ENCODE results near the gene C3orf80. TPM values are rescaled to one million over a fixed set of nuclear protein-coding genes. Genes with fewer than 3 reads are reported as not detected.
A peak's percentile ranks its signal among the peaks of the same experiment; 100 is the strongest.
"Not testable (repeated sequence)": the region's sequence is repeated elsewhere in the genome, so short reads cannot be mapped to it uniquely, and the experiment has no call there.

C3orf80 gene
- polyA plus RNA-seq, 2 of the 4 experiments (the other 2 are of a cell fraction) = 1.7 to 3.7 TPM

- H3K4me2 ChIP-seq = no peak overlapping the region
- no peak overlapping the region for H3K27ac ChIP-seq
- ATAC-seq (peak; percentile 25 to 70; a peak in 4 of 6 replicates), DNase-seq (ENCODE audit: low read depth in 1 of 2, low spot score in 1 of 2) (no peak), FAIRE-seq (no peak)
- WGBS (ENCODE audit: missing lambda C conversion rate) = 54% methylated on average over 8 of the region's 9 CpGs
- H3K4me3 ChIP-seq = no peak overlapping the region
- H3K9me3 ChIP-seq = no peaks in the 10 kb centered on the region
- no peaks in the 10 kb centered on the region for H3K4me1 ChIP-seq
- CTCF ChIA-PET = interaction anchor here (0.6 to 2.3 kb wide), 7 partner anchors 9 to 96 kb away, joined by 3 to 10 read pairs (median 3); partner anchors contain the start of gene C3orf80
- TF ChIP-seq NPAS2 (CRISPR knock-in tag; IDR thresholded peaks at IDR 0.05; ENCODE audit: borderline replicate concordance) (no peak), ZSCAN20 (CRISPR knock-in tag; IDR thresholded peaks at IDR 0.05) (no peak), HOXB13 (CRISPR knock-in tag; IDR thresholded peaks at IDR 0.05; ENCODE audit: low read depth) (no peak), PHF8 (IDR thresholded peaks at IDR 0.05; ENCODE audit: borderline replicate concordance, low read depth) (no peak)
- POLR2A ChIA-PET = no interaction called here
Observed at GRCh38 chr3:160196511-160197104, 28.6 kb upstream of the C3orf80 start.

- ChIA-PET CTCF (interaction anchor here (1.2 kb wide), 1 partner anchor 26 kb away, joined by 3 read pairs; the partner anchor contains the start of gene C3orf80), POLR2A (no interaction called here)
- Histone ChIP-seq H3K4me1 (no peaks in the 10 kb centered on the region), H3K4me2 (no peak overlapping the region), H3K27ac (no peak overlapping the region), H3K4me3 (no peak overlapping the region), H3K9me3 (no peaks in the 10 kb centered on the region)
- TF ChIP-seq ATOH8 (CRISPR knock-in tag; IDR thresholded peaks at IDR 0.05; ENCODE audit: low read depth) = no peak
- TF ChIP-seq MYC (IDR thresholded peaks at IDR 0.05; ENCODE audit: borderline replicate concordance, low read length) = no peak
- no peak for TF ChIP-seq FOXS1 (CRISPR knock-in tag; IDR thresholded peaks at IDR 0.05)
- TF ChIP-seq RNF2 (IDR thresholded peaks at IDR 0.05; ENCODE audit: borderline replicate concordance, low read depth) = no peak
- TF ChIP-seq HDAC2 (IDR thresholded peaks at IDR 0.05) = no peak
- no peak for TF ChIP-seq RCOR1 (IDR thresholded peaks at IDR 0.05; ENCODE audit: low read depth, low read length)
- TF ChIP-seq CHD4 (IDR thresholded peaks at IDR 0.05; ENCODE audit: borderline replicate concordance) = no peak
- no peak for TF ChIP-seq ZC3H11A (IDR thresholded peaks at IDR 0.05)
- TF ChIP-seq TP53 (CRISPR knock-in tag; IDR thresholded peaks at IDR 0.05) = no peak
- no peak for TF ChIP-seq SREBF2 (IDR thresholded peaks at IDR 0.05)
- TF ChIP-seq ELK1 (IDR thresholded peaks at IDR 0.05; ENCODE audit: low read depth, low read length) = no peak
- TF ChIP-seq JUNB (IDR thresholded peaks at IDR 0.05) = no peak
- TF ChIP-seq BCL3 (IDR thresholded peaks at IDR 0.05) = no peak
- no peak for TF ChIP-seq EP300 (IDR thresholded peaks at IDR 0.05)
- TF ChIP-seq ESRRA (IDR thresholded peaks at IDR 0.05; ENCODE audit: borderline replicate concordance, low read length) = no peak
- no peak for TF ChIP-seq NFE2L2 (conservative IDR thresholded peaks at IDR 0.05; ENCODE audit: low read length)
- TF ChIP-seq EHMT2 (IDR thresholded peaks at IDR 0.05; ENCODE audit: low read depth) = no peak
- FAIRE-seq (no peak), DNase-seq (ENCODE audit: low read depth in 1 of 2, low spot score in 1 of 2) (no peak), ATAC-seq (no peak)
- 86% methylated on average over 3 of the region's 3 CpGs for WGBS (ENCODE audit: missing lambda C conversion rate)
Observed at GRCh38 chr3:160199108-160199507, 26.1 kb upstream of the C3orf80 start.

- no peaks in the 10 kb centered on the region for H3K4me1 ChIP-seq
- no peak overlapping the region for H3K4me3 ChIP-seq
- H3K27ac ChIP-seq = no peak overlapping the region
- FAIRE-seq = no peak
- DNase-seq (ENCODE audit: low read depth in 1 of 2, low spot score in 1 of 2) = no peak
- TF ChIP-seq CBX2 (IDR thresholded peaks at IDR 0.05; ENCODE audit: borderline replicate concordance, low read depth) = no peak
- TF ChIP-seq NPAS2 (CRISPR knock-in tag; IDR thresholded peaks at IDR 0.05; ENCODE audit: borderline replicate concordance) = no peak
- TF ChIP-seq ZNF302 (CRISPR knock-in tag; IDR thresholded peaks at IDR 0.05) = no peak
- TF ChIP-seq ZSCAN20 (CRISPR knock-in tag; IDR thresholded peaks at IDR 0.05) = no peak
- TF ChIP-seq MYC (IDR thresholded peaks at IDR 0.05; ENCODE audit: borderline replicate concordance, low read length) = no peak
- TF ChIP-seq EP300 (IDR thresholded peaks at IDR 0.05) = no peak
- no peak for TF ChIP-seq CBX8 (IDR thresholded peaks at IDR 0.05)
- ChIA-PET CTCF (no interaction called here), POLR2A (no interaction called here)
- H3K9me3 ChIP-seq = no peaks in the 10 kb centered on the region
- ATAC-seq = no peak
- 65% methylated on average over 1 of the region's 1 CpG for WGBS (ENCODE audit: missing lambda C conversion rate)
- H3K4me2 ChIP-seq = no peak overlapping the region
Observed at GRCh38 chr3:160200353-160200752, 24.9 kb upstream of the C3orf80 start.

GRCh38 chr3:160204396-160205011 lies 20.7 kb upstream of the C3orf80 start:
- H3K4me1 ChIP-seq; FAIRE-seq; H3K4me3 ChIP-seq; H3K4me2 ChIP-seq; DNase-seq (ENCODE audit: low read depth in 1 of 2, low spot score in 1 of 2); POLR2A ChIA-PET; H3K9me3 ChIP-seq; H3K27ac ChIP-seq; ATAC-seq: not testable (repeated sequence)
- CTCF ChIA-PET = interaction anchor here (0.6 kb wide), 1 partner anchor 116 kb away, joined by 3 read pairs; no protein-coding TSS in a partner anchor
- 72% methylated on average over 5 of the region's 5 CpGs for WGBS (ENCODE audit: missing lambda C conversion rate)

Data from A549 (cell line).